B cell (primary cell): ENCODE results near the gene LRRC63.

ENCODE experiments used
- EZH2 ChIP-seq: IDR thresholded peaks from 2 replicates; pipeline ENCODE4 v1.6.1; 2012; ENCODE audit warnings: borderline replicate concordance, low read depth, mild to moderate bottlenecking, moderate library complexity, low read length; ENCODE audit not compliant: insufficient read depth, poor library complexity, severe bottlenecking
- TF ChIP-seq, protein P1 (sequence below): fragments of 200-600 bp; IDR thresholded peaks from one replicate; pipeline ENCODE4 v1.8.0; 2022; ENCODE audit warnings: antibody characterized with exemption, mild to moderate bottlenecking

DNA sequence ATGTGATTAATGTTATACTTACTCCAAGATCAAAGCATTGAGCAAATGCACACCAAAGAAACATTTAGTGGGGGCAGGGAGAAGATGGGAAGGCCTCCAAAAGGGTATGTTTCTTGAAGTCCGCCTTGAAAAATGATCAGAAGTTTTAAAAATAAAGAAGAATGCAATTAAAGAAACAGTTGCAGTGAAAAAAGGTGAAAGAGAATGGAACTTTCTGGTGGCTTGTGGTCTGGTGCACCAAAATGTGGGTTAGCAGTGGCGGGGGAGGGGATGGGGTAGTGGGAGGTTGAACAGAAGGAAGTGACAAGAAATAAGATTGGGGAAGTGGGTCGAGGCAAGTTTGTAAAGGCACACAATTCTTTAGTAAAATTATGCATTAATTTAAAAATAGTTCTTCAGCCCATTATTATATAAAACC, 32.2 kb upstream of the LRRC63 start:
- TF ChIP-seq, protein P1, sequence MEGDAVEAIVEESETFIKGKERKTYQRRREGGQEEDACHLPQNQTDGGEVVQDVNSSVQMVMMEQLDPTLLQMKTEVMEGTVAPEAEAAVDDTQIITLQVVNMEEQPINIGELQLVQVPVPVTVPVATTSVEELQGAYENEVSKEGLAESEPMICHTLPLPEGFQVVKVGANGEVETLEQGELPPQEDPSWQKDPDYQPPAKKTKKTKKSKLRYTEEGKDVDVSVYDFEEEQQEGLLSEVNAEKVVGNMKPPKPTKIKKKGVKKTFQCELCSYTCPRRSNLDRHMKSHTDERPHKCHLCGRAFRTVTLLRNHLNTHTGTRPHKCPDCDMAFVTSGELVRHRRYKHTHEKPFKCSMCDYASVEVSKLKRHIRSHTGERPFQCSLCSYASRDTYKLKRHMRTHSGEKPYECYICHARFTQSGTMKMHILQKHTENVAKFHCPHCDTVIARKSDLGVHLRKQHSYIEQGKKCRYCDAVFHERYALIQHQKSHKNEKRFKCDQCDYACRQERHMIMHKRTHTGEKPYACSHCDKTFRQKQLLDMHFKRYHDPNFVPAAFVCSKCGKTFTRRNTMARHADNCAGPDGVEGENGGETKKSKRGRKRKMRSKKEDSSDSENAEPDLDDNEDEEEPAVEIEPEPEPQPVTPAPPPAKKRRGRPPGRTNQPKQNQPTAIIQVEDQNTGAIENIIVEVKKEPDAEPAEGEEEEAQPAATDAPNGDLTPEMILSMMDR: no peak
- TF ChIP-seq EZH2: no peak
